GM12878 (cell line): ENCODE data around the gene C16orf92. TPM values are rescaled to one million over a fixed set of nuclear protein-coding genes. Genes with fewer than 3 reads are reported as not detected.
A peak's percentile ranks its signal among the peaks of the same experiment; 100 is the strongest.
"Not testable (repeated sequence)": the region's sequence is repeated elsewhere in the genome, so short reads cannot be mapped to it uniquely, and the experiment has no call there.

Experiments
- ATAC-seq: fragments of 200-7000 bp; cut with Tn5 transposase; 3 replicates; pipeline ENCODE4 v1.9.1; 2020; ENCODE audit warnings: mild to moderate bottlenecking, moderate library complexity
- BruUV-seq: library from RNA; stranded (reverse); fragments of 400-500 nt; replicated peaks from 2 replicates; lab custom pipeline; 2021; lab: Mats Ljungman, UMichigan
- CTCF ChIA-PET: fragments of 300-600 bp; sonication (Branson Sonifier 250); formaldehyde crosslinking; extraction: SDS; loops from one replicate; lab custom pipeline; 2021; ENCODE audit warnings: inconsistent platforms; lab: Yijun Ruan, JAX
- POLR2A ChIA-PET: fragments of 350-600 bp; formaldehyde crosslinking; extraction: SDS; loops from one replicate; lab custom pipeline; 2021; ENCODE audit warnings: inconsistent platforms; lab: Charles Lee
- RAD21 ChIA-PET: fragments of 300-600 bp; sonication (Branson Sonifier 250); formaldehyde crosslinking; loops from one replicate; lab custom pipeline; 2023; ENCODE audit warnings: antibody characterized with exemption; ENCODE audit not compliant: unreplicated experiment; lab: Charles Lee
- SMC1A ChIA-PET: fragments of 300-600 bp; sonication (Branson Sonifier 250); formaldehyde crosslinking; loops from one replicate; lab custom pipeline; 2023; ENCODE audit not compliant: unreplicated experiment, uncharacterized antibody; lab: Charles Lee
- DNase-seq: peaks from one replicate; pipeline ENCODE4 v3.0.0-alpha.2; 2011; ENCODE audit warnings: low read depth, low spot score
- FAIRE-seq: peaks from 3 replicates; lab custom pipeline; 2011; peaks lifted over from hg19 to GRCh38; lab: Jason Lieb, UNC
- H2AFZ ChIP-seq: 2 replicates; pipeline ENCODE4 v1.6.0; 2011; ENCODE audit warnings: low read depth, low read length, control low read depth; ENCODE audit not compliant: control insufficient read depth
- H3K27ac ChIP-seq: 2 replicates; pipeline ENCODE4 v1.5.1; 2011; ENCODE audit warnings: control low read depth; ENCODE audit not compliant: control insufficient read depth, insufficient read depth
- H3K27me3 ChIP-seq, 2 experiments: replicated peaks in 1 of 2; 2 replicates each; pipeline versions ENCODE4 v1.6.0 to v1.6.1; 2011; ENCODE audit warnings: low read length in 1 of 2; ENCODE audit not compliant: control insufficient read depth in 2 of 2, insufficient read depth in 2 of 2
- H3K36me3 ChIP-seq, 2 experiments: 2 replicates each; pipeline ENCODE4 v1.5.1; 2011; ENCODE audit warnings: low read length in 1 of 2; ENCODE audit not compliant: control insufficient read depth in 2 of 2, insufficient read depth in 2 of 2
- H3K4me1 ChIP-seq: 2 replicates; pipeline ENCODE4 v1.6.1; 2011; ENCODE audit warnings: mild to moderate bottlenecking, low read length, moderate library complexity, mixed read lengths; ENCODE audit not compliant: control insufficient read depth, insufficient read depth
- H3K4me2 ChIP-seq: 2 replicates; pipeline ENCODE4 v1.6.0; 2011; ENCODE audit warnings: control low read depth; ENCODE audit not compliant: control insufficient read depth, insufficient read depth
- H3K4me3 ChIP-seq: fragments of 200-600 bp; sonication (generic); 2 replicates; pipeline ENCODE4 v1.5.1; 2016
- H3K79me2 ChIP-seq: 2 replicates; pipeline ENCODE4 v1.6.0; 2011; ENCODE audit warnings: low read length; ENCODE audit not compliant: control insufficient read depth, insufficient read depth
- H3K9ac ChIP-seq: 2 replicates; pipeline ENCODE4 v1.8.0; 2011; ENCODE audit warnings: low read length, control low read depth, mixed read lengths; ENCODE audit not compliant: control insufficient read depth, insufficient read depth
- H3K9me3 ChIP-seq: replicated peaks from 3 replicates; pipeline ENCODE4 v1.5.1; 2011; ENCODE audit warnings: mild to moderate bottlenecking, low read length; ENCODE audit not compliant: control insufficient read depth, insufficient read depth
- H4K20me1 ChIP-seq: 2 replicates; pipeline ENCODE4 v1.6.0; 2011; ENCODE audit not compliant: control insufficient read depth, insufficient read depth
- CREM ChIP-seq: IDR thresholded peaks from 2 replicates; pipeline ENCODE4 v1.6.1; 2014; ENCODE audit warnings: antibody characterized with exemption, low read depth
- DPF2 ChIP-seq: fragments of 450-650 bp; IDR thresholded peaks from 2 replicates; pipeline ENCODE4 v1.6.1; 2017; ENCODE audit warnings: mild to moderate bottlenecking
- EGR1 ChIP-seq, 2 experiments: IDR thresholded peaks; 1 replicate in 1 of 2; 2 replicates in 1 of 2; pipeline ENCODE4 v1.6.1; 2011 to 2012; ENCODE audit warnings: low read depth in 2 of 2, low read length in 2 of 2, borderline replicate concordance in 1 of 2, mild to moderate bottlenecking in 1 of 2, moderate library complexity in 1 of 2
- FOS ChIP-seq: IDR thresholded peaks from 3 replicates; pipeline ENCODE4 v1.6.1; 2011; ENCODE audit warnings: borderline replicate concordance; ENCODE audit not compliant: insufficient read length; ENCODE audit errors: extremely low read depth
- FOXK2 ChIP-seq: fragments of 450-650 bp; IDR thresholded peaks from 2 replicates; pipeline ENCODE4 v1.6.1; 2017; ENCODE audit warnings: mild to moderate bottlenecking, moderate library complexity
- PKNOX1 ChIP-seq: fragments of 450-650 bp; IDR thresholded peaks from 2 replicates; pipeline ENCODE4 v1.6.1; 2016; ENCODE audit warnings: mild to moderate bottlenecking
- SIX5 ChIP-seq: IDR thresholded peaks from 2 replicates; pipeline ENCODE4 v1.6.1; 2011; ENCODE audit warnings: mild to moderate bottlenecking, low read depth, low read length, moderate library complexity; ENCODE audit not compliant: severe bottlenecking
- WGBS: methylation state at CpG from one replicate; pipeline ENCODE4 v1.1.6; 2016; ENCODE audit warnings: low lambda C conversion rate; ENCODE audit not compliant: insufficient replicate concordance, insufficient coverage; ENCODE audit errors: missing lambda C conversion rate; 5-methylcytosine and 5-hydroxymethylcytosine counted together
- in situ Hi-C: fragments of 300-500 bp; cut with MboI; formaldehyde crosslinking; loops from 9 replicates; pipeline ENCODE4 v1.14.3; 2018; ENCODE audit warnings: mixed read lengths
- intact Hi-C: fragments of 100-400 bp; cut with micrococcal nuclease; formaldehyde crosslinking; loops from one replicate; pipeline ENCODE4 v1.14.2; 2022; ENCODE audit not compliant: unreplicated experiment
- polyA plus RNA-seq, 11 experiments: library from polyadenylated mRNA; depleted of rRNA in 4 of 11; unstranded in 6 of 11; stranded (reverse) in 5 of 11; fragments of >200 nt; fragmentation: Nextera tagmentation in 4 of 11; fragmentation: Illumina TruSeq in 1 of 11; extraction: Ambion mirVana in 4 of 11; extraction: Trizol in 1 of 11; gene quantifications; 1 replicate in 1 of 11; 2 replicates in 10 of 11; pipeline versions ENCODE4 v1.2.1 to v1.2.3, GENCODE V29; 2011 to 2016; ENCODE audit warnings: inconsistent platforms in 2 of 11, missing spikeins in 2 of 11, low read depth in 1 of 11
- total RNA-seq, 4 experiments: library from RNA; depleted of rRNA in 3 of 4; stranded (reverse); fragments of >200 nt in 3 of 4; fragmentation: Illumina TruSeq in 1 of 4; extraction: Trizol in 1 of 4; gene quantifications; 2 replicates each; pipeline versions ENCODE4 v1.2.1 to v1.2.3, GENCODE V29; 2013 to 2021
- TF ChIP-seq, protein P1 (sequence below): IDR thresholded peaks from 2 replicates; pipeline ENCODE4 v1.6.1; 2011; ENCODE audit warnings: low read depth, low read length, improper control_type of control experiment, borderline replicate concordance

The C16orf92 gene
- total and polyA plus RNA-seq, 10 of the 15 experiments (the other 5 are each of a cell fraction or from before 2014, with no cell fraction given) = not detected

DNA sequence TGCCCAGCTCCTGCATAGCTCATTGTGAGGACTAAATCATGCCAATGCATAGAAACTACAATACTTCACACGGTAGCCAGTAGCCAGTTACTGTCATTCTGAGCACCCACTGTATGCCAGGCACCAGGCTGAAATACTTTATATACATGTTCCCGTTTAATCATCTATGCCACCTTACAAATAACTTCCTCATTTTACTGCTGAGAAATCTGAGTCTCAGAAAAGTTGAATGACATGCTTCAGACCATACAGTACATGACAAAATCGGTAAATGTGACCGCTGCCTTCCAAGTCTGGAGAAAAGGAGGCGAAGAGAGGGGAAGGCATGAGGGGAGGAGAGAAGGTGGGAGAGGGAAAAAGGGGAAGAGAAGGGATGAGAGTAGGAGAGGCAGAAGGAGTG lies 17.2 kb downstream of the C16orf92 start:
- Histone ChIP-seq H3K79me2 (no peaks in the 10 kb centered on the region), H3K27ac (no peak overlapping the region), H3K4me3 (no peak overlapping the region), H4K20me1 (no peaks in the 10 kb centered on the region), H3K36me3 (no peaks in the 10 kb centered on the region), H3K9ac (no peak overlapping the region), H3K9me3 (no peaks in the 10 kb centered on the region), H3K4me2 (no peak overlapping the region)
- in situ Hi-C loops = no loop called here
- no peak for DNase-seq
- BruUV-seq = no TSS peak
- CTCF ChIA-PET = interaction anchor here (1.0 kb wide), 1 partner anchor 15 kb away, joined by 4 read pairs; no protein-coding TSS in a partner anchor
- RAD21 ChIA-PET = interaction anchor here (1.1 kb wide), 1 partner anchor 40 kb away, joined by 3 read pairs; no protein-coding TSS in a partner anchor
- intact Hi-C loops = no loop called here
- TF ChIP-seq, protein P1, sequence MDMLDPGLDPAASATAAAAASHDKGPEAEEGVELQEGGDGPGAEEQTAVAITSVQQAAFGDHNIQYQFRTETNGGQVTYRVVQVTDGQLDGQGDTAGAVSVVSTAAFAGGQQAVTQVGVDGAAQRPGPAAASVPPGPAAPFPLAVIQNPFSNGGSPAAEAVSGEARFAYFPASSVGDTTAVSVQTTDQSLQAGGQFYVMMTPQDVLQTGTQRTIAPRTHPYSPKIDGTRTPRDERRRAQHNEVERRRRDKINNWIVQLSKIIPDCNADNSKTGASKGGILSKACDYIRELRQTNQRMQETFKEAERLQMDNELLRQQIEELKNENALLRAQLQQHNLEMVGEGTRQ = no peak
- TF ChIP-seq FOXK2 (no peak), EGR1 (IDR thresholded peaks at IDR 0.05; ENCODE audit: borderline replicate concordance in 1 of 2, low read depth in 2 of 2, low read length in 2 of 2) (no peak), DPF2 (no peak), FOS (no peak), PKNOX1 (peak; percentile 54; the same call in 1 of the 2 replicates), CREM (no peak), SIX5 (no peak)
- TF ChIP-seq, all 136 proteins: peak for 1
- 7% methylated on average over 5 of the region's 5 CpGs for WGBS
- Histone ChIP-seq H3K27me3 (no peaks in the 10 kb centered on the region), H3K4me1 (peaks cover 3% of the 10 kb centered on the region; the same call in 1 of the 2 replicates), H2AFZ (no peak overlapping the region)
- ChIA-PET POLR2A (interaction anchor here (1.0 kb wide), 1 partner anchor 17 kb away, joined by 3 read pairs; no protein-coding TSS in a partner anchor), SMC1A (no interaction called here)
- ATAC-seq = no peak
- FAIRE-seq = no peak

GRCh38 chr16:30040690-30041089 lies 17.7 kb downstream of the C16orf92 start:
- H3K9me3 ChIP-seq, H3K36me3 ChIP-seq, DNase-seq, H4K20me1 ChIP-seq, RAD21 ChIA-PET, BruUV-seq, H2AFZ ChIP-seq, SMC1A ChIA-PET, in situ Hi-C loops, H3K27ac ChIP-seq, ATAC-seq, H3K4me1 ChIP-seq, FAIRE-seq, H3K4me3 ChIP-seq, H3K27me3 ChIP-seq, intact Hi-C loops, H3K9ac ChIP-seq, H3K79me2 ChIP-seq, H3K4me2 ChIP-seq: not testable (repeated sequence)
- CTCF ChIA-PET = interaction anchor here (1.1 to 4.5 kb wide), 2 partner anchors 15 to 51 kb away, joined by 4 to 24 read pairs; partner anchors contain the start of gene TBX6
- 18% methylated on average over 5 of the region's 5 CpGs for WGBS
- POLR2A ChIA-PET = interaction anchor here (1.0 kb wide), 1 partner anchor 17 kb away, joined by 3 read pairs; no protein-coding TSS in a partner anchor
